Measurements from ENCODE around the gene C1orf21.

The C1orf21 gene

DNA sequence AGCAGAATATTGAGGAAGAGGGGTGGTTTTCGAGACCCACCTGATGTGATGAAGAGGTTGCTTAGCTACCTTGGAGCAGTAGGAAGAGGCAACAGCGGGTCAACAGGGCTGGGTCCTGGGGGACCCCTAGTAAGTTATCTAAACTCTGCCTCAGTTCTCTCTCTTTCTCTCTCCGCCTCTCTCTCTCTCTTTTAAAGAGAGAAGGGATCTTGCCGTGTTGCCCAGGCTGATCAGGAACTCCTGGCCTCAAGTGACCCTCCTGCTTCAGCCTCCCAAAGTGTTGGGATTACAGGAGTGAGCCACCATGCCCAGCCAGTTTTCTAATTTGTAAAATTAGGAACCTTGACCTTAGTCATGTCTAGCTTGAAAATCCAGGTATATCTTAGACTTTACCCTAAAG, 77.9 kb downstream of the C1orf21 start:
- no peak overlapping the region for H3K4me2 ChIP-seq (ENCODE audit: low read length)

DNA sequence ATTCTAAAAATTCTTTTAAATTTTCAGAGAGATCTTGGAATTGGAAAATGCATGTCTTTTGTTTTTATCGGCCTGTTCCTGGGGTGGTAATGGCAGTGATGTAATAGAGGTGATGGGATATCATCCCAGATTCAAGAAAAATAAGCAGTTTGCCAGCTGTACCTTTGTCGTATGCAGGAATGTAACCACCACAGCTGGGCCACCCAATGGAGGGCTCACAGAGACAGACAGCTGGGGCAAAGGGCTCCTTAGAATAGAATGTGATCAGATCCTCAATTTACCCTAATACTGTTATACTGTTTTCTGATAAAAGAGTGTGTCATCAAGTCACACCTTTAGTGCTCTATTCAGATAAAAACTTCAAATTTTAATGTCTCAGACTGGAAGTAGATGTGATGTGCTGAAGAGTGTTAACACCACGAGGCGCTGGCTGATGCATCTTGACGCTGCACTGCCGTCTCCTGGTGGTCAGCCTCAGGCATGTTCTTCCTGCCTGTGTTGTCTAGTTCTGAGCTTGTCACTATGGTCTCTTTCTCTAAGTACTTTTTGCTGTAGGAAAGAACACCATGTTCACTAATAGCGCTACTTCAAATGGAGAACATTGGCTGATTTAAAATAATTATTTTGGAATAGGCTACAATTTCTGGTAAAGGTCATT, 78.8 kb downstream of the C1orf21 start:
- no peaks in the 10 kb centered on the region for H3K4me1 ChIP-seq (ENCODE audit: insufficient read depth, low read length, severe bottlenecking)
- H3K4me2 ChIP-seq (ENCODE audit: low read length): no peak overlapping the region
- no peaks in the 10 kb centered on the region for H3K9me2 ChIP-seq (ENCODE audit: low read depth, low read length)
- H2AFZ ChIP-seq (ENCODE audit: low read length): no peak overlapping the region
- H3F3A ChIP-seq (ENCODE audit: insufficient read depth, low read length): no peaks in the 10 kb centered on the region
- TF ChIP-seq EZH2 (IDR thresholded peaks at IDR 0.05; ENCODE audit: borderline replicate concordance, low read length): no peak
- TF ChIP-seq, protein P1, sequence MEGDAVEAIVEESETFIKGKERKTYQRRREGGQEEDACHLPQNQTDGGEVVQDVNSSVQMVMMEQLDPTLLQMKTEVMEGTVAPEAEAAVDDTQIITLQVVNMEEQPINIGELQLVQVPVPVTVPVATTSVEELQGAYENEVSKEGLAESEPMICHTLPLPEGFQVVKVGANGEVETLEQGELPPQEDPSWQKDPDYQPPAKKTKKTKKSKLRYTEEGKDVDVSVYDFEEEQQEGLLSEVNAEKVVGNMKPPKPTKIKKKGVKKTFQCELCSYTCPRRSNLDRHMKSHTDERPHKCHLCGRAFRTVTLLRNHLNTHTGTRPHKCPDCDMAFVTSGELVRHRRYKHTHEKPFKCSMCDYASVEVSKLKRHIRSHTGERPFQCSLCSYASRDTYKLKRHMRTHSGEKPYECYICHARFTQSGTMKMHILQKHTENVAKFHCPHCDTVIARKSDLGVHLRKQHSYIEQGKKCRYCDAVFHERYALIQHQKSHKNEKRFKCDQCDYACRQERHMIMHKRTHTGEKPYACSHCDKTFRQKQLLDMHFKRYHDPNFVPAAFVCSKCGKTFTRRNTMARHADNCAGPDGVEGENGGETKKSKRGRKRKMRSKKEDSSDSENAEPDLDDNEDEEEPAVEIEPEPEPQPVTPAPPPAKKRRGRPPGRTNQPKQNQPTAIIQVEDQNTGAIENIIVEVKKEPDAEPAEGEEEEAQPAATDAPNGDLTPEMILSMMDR (IDR thresholded peaks at IDR 0.05; ENCODE audit: low read length): peak; percentile 36; the same call in 1 of the 2 replicates
- H3K9ac ChIP-seq (ENCODE audit: low read length): no peak overlapping the region
- no peak overlapping the region for H3K27ac ChIP-seq (ENCODE audit: low read depth, low read length, poor library complexity, severe bottlenecking)
- no peaks in the 10 kb centered on the region for H3K79me2 ChIP-seq (ENCODE audit: insufficient read depth, low read length)
- no peaks in the 10 kb centered on the region for H3K27me3 ChIP-seq (ENCODE audit: insufficient read depth, low read length)
- H3K4me3 ChIP-seq (ENCODE audit: low read depth, low read length, poor library complexity, severe bottlenecking): no peak overlapping the region
- no peaks in the 10 kb centered on the region for H3K9me3 ChIP-seq (ENCODE audit: low read length)
- H4K20me1 ChIP-seq (ENCODE audit: insufficient read depth, low read length): no peaks in the 10 kb centered on the region
- H3K36me3 ChIP-seq (ENCODE audit: insufficient read depth, low read length): no peaks in the 10 kb centered on the region

More for the DNA sequence above, 77.9 kb downstream of the C1orf21 start:
- no peak overlapping the region for H3K4me3 ChIP-seq (ENCODE audit: low read depth, low read length, poor library complexity, severe bottlenecking)
- no peaks in the 10 kb centered on the region for H3K79me2 ChIP-seq (ENCODE audit: insufficient read depth, low read length)
- no peaks in the 10 kb centered on the region for H4K20me1 ChIP-seq (ENCODE audit: insufficient read depth, low read length)
- H3K9me2 ChIP-seq (ENCODE audit: low read depth, low read length): no peaks in the 10 kb centered on the region
- no peak overlapping the region for H3K9ac ChIP-seq (ENCODE audit: low read length)
- no peaks in the 10 kb centered on the region for H3F3A ChIP-seq (ENCODE audit: insufficient read depth, low read length)
- no peak for TF ChIP-seq EZH2 (IDR thresholded peaks at IDR 0.05; ENCODE audit: borderline replicate concordance, low read length)
- TF ChIP-seq, protein P1 (IDR thresholded peaks at IDR 0.05; ENCODE audit: low read length): no peak
- H3K36me3 ChIP-seq (ENCODE audit: insufficient read depth, low read length): no peaks in the 10 kb centered on the region
- no peak overlapping the region for H3K27ac ChIP-seq (ENCODE audit: low read depth, low read length, poor library complexity, severe bottlenecking)
- no peak overlapping the region for H2AFZ ChIP-seq (ENCODE audit: low read length)
- no peaks in the 10 kb centered on the region for H3K9me3 ChIP-seq (ENCODE audit: low read length)
- no peaks in the 10 kb centered on the region for H3K4me1 ChIP-seq (ENCODE audit: insufficient read depth, low read length, severe bottlenecking)
- no peaks in the 10 kb centered on the region for H3K27me3 ChIP-seq (ENCODE audit: insufficient read depth, low read length)

DNA sequence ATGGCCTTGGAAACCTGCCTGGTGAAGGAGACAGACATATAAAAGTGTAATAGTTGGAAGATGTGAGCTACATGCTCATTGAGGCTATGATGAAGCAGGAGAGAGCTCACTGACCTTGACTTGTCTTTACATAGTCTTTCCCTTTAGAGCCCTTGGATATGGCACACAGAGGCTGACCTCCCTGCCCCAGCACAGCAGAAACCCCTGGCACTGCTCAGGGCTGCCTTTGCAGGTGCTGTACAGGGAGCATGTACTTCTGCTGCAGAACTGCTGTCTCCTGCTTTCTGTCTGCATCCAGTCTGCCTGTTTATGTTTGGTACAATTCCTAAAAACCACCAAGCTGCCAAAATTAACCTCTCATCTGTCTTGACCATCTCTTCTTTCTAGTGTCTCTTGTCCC, 80.5 kb downstream of the C1orf21 start:
- Histone ChIP-seq H3K9me2 (ENCODE audit: low read depth, low read length) (no peaks in the 10 kb centered on the region), H2AFZ (ENCODE audit: low read length) (no peak overlapping the region), H3K9ac (ENCODE audit: low read length) (no peak overlapping the region), H3K36me3 (ENCODE audit: insufficient read depth, low read length) (no peaks in the 10 kb centered on the region), H3F3A (ENCODE audit: insufficient read depth, low read length) (no peaks in the 10 kb centered on the region), H3K79me2 (ENCODE audit: insufficient read depth, low read length) (no peaks in the 10 kb centered on the region), H3K4me1 (ENCODE audit: insufficient read depth, low read length, severe bottlenecking) (no peaks in the 10 kb centered on the region), H3K9me3 (ENCODE audit: low read length) (no peaks in the 10 kb centered on the region), H3K4me2 (ENCODE audit: low read length) (no peak overlapping the region), H3K27me3 (ENCODE audit: insufficient read depth, low read length) (no peaks in the 10 kb centered on the region), H3K4me3 (ENCODE audit: low read depth, low read length, poor library complexity, severe bottlenecking) (no peak overlapping the region), H4K20me1 (ENCODE audit: insufficient read depth, low read length) (no peaks in the 10 kb centered on the region), H3K27ac (ENCODE audit: low read depth, low read length, poor library complexity, severe bottlenecking) (no peak overlapping the region)
- TF ChIP-seq EZH2 (IDR thresholded peaks at IDR 0.05; ENCODE audit: borderline replicate concordance, low read length): no peak
- TF ChIP-seq, protein P1 (IDR thresholded peaks at IDR 0.05; ENCODE audit: low read length): no peak
